Measurements from ENCODE around the gene TNN.

DNA sequence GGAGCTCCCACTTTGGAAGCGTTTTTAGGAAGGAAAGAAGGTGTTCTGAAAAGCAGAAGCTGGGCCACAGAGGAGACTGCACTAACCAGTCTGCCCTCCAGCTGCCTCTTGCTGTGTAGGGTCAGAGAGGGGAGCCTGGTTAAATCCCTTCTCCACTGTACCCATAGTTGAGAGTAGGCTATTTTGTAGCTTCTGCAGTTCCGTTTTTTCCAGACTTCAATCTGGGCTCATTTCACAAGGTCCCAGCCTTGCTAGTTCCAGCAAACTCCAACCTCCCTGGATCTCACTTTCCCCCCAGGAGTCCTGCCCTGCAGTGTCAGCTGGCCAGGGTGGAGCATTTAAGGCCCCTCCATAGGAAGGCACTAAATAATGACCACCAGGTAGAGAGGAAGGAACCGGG, 11.0 kb downstream of the TNN start:
- TF ChIP-seq, protein P1, sequence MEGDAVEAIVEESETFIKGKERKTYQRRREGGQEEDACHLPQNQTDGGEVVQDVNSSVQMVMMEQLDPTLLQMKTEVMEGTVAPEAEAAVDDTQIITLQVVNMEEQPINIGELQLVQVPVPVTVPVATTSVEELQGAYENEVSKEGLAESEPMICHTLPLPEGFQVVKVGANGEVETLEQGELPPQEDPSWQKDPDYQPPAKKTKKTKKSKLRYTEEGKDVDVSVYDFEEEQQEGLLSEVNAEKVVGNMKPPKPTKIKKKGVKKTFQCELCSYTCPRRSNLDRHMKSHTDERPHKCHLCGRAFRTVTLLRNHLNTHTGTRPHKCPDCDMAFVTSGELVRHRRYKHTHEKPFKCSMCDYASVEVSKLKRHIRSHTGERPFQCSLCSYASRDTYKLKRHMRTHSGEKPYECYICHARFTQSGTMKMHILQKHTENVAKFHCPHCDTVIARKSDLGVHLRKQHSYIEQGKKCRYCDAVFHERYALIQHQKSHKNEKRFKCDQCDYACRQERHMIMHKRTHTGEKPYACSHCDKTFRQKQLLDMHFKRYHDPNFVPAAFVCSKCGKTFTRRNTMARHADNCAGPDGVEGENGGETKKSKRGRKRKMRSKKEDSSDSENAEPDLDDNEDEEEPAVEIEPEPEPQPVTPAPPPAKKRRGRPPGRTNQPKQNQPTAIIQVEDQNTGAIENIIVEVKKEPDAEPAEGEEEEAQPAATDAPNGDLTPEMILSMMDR (conservative IDR thresholded peaks at IDR 0.05; ENCODE audit: low read depth, low read length): no peak
- TF ChIP-seq EZH2 (IDR thresholded peaks at IDR 0.05; ENCODE audit: borderline replicate concordance, low read depth, low read length, poor library complexity, severe bottlenecking): no peak

Measured in A673 (cell line).